Heart right ventricle (tissue), 16 donors: ENCODE data around the gene TSPAN9. TPM values are rescaled to one million over a fixed set of nuclear protein-coding genes. Genes with fewer than 3 reads are reported as not detected.
A peak's percentile ranks its signal among the peaks of the same experiment; 100 is the strongest.

ENCODE experiments used
- ATAC-seq, 8 donors: fragments of 200-7000 bp; cut with Tn5 transposase; one replicate each; pipeline ENCODE4 v1.9.1; 2020; ENCODE audit warnings: mild to moderate bottlenecking in 8 of 8, moderate library complexity in 8 of 8, moderate number of reproducible peaks in 1 of 8
- DNase-seq, 2 donors: peaks; one replicate each; pipeline ENCODE4 v3.0.0-alpha.2; 2020
- H3K27ac ChIP-seq, 10 donors: fragments of 200-600 bp; sonication (generic) in 2 of 10; one replicate each; pipeline versions ENCODE4 v1.5.0 to v1.8.0; 2020 to 2022; ENCODE audit warnings: mild to moderate bottlenecking in 3 of 10
- H3K27me3 ChIP-seq, 7 donors: fragments of 200-600 bp; one replicate each; pipeline ENCODE4 v1.8.0; 2021 to 2022; ENCODE audit warnings: mild to moderate bottlenecking in 2 of 7
- H3K36me3 ChIP-seq, 9 donors: fragments of 200-600 bp; sonication (generic) in 1 of 9; one replicate each; pipeline versions ENCODE4 v1.5.0 to v1.8.0; 2020 to 2022; ENCODE audit warnings: mild to moderate bottlenecking in 2 of 9
- H3K4me1 ChIP-seq, 9 donors: fragments of 200-600 bp; sonication (generic) in 1 of 9; one replicate each; pipeline versions ENCODE4 v1.5.0 to v1.8.0; 2020 to 2022; ENCODE audit warnings: mild to moderate bottlenecking in 4 of 9
- H3K4me3 ChIP-seq, 10 donors: fragments of 200-600 bp; sonication (generic) in 2 of 10; one replicate each; pipeline versions ENCODE4 v1.5.0 to v1.8.0; 2020 to 2022; ENCODE audit warnings: mild to moderate bottlenecking in 7 of 10, moderate library complexity in 2 of 10
- H3K9me3 ChIP-seq, 11 donors: fragments of 200-600 bp in 10 of 11; sonication (generic) in 2 of 11; one replicate each; pipeline versions ENCODE4 v1.5.0 to v1.8.0; 2013 to 2022; ENCODE audit warnings: mild to moderate bottlenecking in 2 of 11, control low read depth in 1 of 11, moderate library complexity in 1 of 11
- WGBS, 2 donors: extraction: QIAGEN DNeasy Blood & Tissue Kit; methylation state at CpG; one replicate each; pipeline ENCODE4 v1.1.7; 2013; ENCODE audit warnings: inconsistent platforms in 1 of 2; 5-methylcytosine and 5-hydroxymethylcytosine counted together
- intact Hi-C, 10 donors: fragments of 100-400 bp; cut with DNase I; formaldehyde crosslinking; loops; one replicate each; pipeline versions ENCODE4 v1.11.1 to v1.14.2; 2022
- polyA plus RNA-seq, 2 donors: library from polyadenylated mRNA; stranded (reverse); fragments of 200-250 nt; gene quantifications; one replicate each; pipeline ENCODE4 v1.2.3, GENCODE V29; 2013
- total RNA-seq, 10 donors: library from RNA; stranded (reverse); fragmentation: NEBNext Ultra II Directional in 3 of 10; extraction: Animal tissue kit (Norgen Biotek cat#: 25700) in 3 of 10; gene quantifications; one replicate each; pipeline versions ENCODE4 v1.2.1 to v1.2.4, GENCODE V29; 2021 to 2023
- TF ChIP-seq, protein P1 (sequence below), 9 donors: fragments of 200-600 bp; sonication (generic) in 2 of 9; IDR thresholded peaks; one replicate each; pipeline versions ENCODE4 v1.5.0 to v1.8.0; 2021 to 2022; ENCODE audit warnings: antibody characterized with exemption in 9 of 9, mild to moderate bottlenecking in 5 of 9, moderate library complexity in 1 of 9
- donor health status: Arrhythmogenic right ventricular cardiomyopathy.
- donor health status: ischemic (EF 13 %, LVEDD 7.1; RV severe dilation, severe dysfunction).
- donor health status: healthy with polysubstance abuse.
- donor health status: DM: no; HTN: yes; CAD: no.
- donor health status: DM: no; HTN: no; CAD: no.
- donor health status: ischemic (EF 25% LVEDD 6.9; RV normal size, moderate dysfunction).
- donor health status: ischemic (EF 25% LVEDD 5.7; RV mildly dilated, moderate dysfunction).
- donor health status: healthy.
- donor health status: DM: yes; HTN: yes; CAD: no.
- donor health status: Ischemic cardiomyopathy.
- donor health status: ischemic (EF 35%, LVEDD 5.7; RV mildly dilated, moderate dysfunction).
- donor health status: nonischemic (EF 11% LVEDD 7.7; RV severe dilation, severe dysfunction).
- donor health status: DM: yes; HTN: yes; CAD: no.
- donor health status: PGD.
- donor health status: ischemic (EF 29% LVEDD 5.4; RV normal size, mild dysfunction).
- donor health status: nonischemic (EF 23%, LVEDD 6.1; RV moderate dilation, normal function).

The TSPAN9 gene
- total and polyA plus RNA-seq, 12 donors: 63.0 to 401 (median 251) TPM

- Histone ChIP-seq H3K27ac (no peak overlapping the region), H3K4me3 (no peak overlapping the region), H3K4me1 (peaks cover 10 to 37% (median 26%) of the 10 kb centered on the region in 9 donors), H3K9me3 (no peaks in the 10 kb centered on the region), H3K27me3 (no peaks in the 10 kb centered on the region), H3K36me3 (no peaks in the 10 kb centered on the region)
- TF ChIP-seq, protein P1, sequence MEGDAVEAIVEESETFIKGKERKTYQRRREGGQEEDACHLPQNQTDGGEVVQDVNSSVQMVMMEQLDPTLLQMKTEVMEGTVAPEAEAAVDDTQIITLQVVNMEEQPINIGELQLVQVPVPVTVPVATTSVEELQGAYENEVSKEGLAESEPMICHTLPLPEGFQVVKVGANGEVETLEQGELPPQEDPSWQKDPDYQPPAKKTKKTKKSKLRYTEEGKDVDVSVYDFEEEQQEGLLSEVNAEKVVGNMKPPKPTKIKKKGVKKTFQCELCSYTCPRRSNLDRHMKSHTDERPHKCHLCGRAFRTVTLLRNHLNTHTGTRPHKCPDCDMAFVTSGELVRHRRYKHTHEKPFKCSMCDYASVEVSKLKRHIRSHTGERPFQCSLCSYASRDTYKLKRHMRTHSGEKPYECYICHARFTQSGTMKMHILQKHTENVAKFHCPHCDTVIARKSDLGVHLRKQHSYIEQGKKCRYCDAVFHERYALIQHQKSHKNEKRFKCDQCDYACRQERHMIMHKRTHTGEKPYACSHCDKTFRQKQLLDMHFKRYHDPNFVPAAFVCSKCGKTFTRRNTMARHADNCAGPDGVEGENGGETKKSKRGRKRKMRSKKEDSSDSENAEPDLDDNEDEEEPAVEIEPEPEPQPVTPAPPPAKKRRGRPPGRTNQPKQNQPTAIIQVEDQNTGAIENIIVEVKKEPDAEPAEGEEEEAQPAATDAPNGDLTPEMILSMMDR (IDR thresholded peaks at IDR 0.05): no peak
- ATAC-seq (no peak), DNase-seq (no peak)
- intact Hi-C loops: loop anchor here in 2 of 10 donors (10.0 kb wide), 2 partner anchors 347 to 367 kb away; no protein-coding TSS in a partner anchor
- WGBS, 2 donors: 80 to 85% methylated on average over 13 of the region's 13 CpGs
Measured at GRCh38 chr12:3317841-3318501, 240.8 kb downstream of the TSPAN9 start.

- intact Hi-C loops: loop anchor here in 2 of 10 donors (10.0 kb wide), 2 partner anchors 345 to 365 kb away; no protein-coding TSS in a partner anchor
- peaks cover 8 to 19% (median 9%) of the 10 kb centered on the region in 9 donors for H3K4me1 ChIP-seq
- H3K36me3 ChIP-seq: no peaks in the 10 kb centered on the region
- WGBS, 2 donors: 81 to 89% methylated on average over 17 of the region's 17 CpGs
- ATAC-seq: no peak
- no peaks in the 10 kb centered on the region for H3K9me3 ChIP-seq
- no peak for DNase-seq
- TF ChIP-seq, protein P1 (IDR thresholded peaks at IDR 0.05): no peak
- H3K4me3 ChIP-seq: no peak overlapping the region
- H3K27ac ChIP-seq: no peak overlapping the region
- no peaks in the 10 kb centered on the region for H3K27me3 ChIP-seq
Measured at GRCh38 chr12:3319723-3320492, 242.7 kb downstream of the TSPAN9 start.

DNA sequence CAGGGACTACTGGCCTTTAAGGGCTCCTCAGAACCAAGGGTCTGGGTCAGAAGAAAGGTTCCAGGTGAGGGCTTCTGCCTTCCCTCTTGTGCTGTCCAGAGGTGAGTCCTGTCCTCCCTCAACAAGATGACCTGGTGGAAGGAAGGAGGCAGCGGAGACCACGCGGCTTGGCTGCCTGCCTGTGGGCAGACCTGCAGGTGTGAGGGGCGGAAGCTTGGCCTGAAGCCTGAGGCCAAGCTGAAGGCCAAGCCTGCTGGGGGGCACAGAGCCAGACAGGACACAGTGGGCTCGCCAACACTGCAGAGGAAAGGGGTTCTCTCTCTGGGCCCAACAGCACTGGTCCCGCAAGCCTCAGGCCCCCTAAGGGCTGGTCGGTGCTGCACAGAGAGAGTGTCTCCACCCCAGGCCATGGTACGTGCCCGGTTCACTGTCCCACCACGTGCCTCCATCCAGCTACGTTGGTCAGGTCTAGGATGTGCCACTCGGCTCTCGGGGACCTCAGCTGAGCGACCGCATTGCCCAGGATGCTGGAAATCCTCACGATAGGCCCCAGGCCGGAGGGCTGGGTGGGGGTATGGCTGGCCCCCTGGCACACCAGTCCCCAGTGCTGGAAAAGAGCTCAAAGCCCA, 243.8 kb downstream of the TSPAN9 start:
- Histone ChIP-seq H3K4me1 (peaks cover 0 to 9% (median 0%) of the 10 kb centered on the region in 9 donors), H3K4me3 (no peak overlapping the region), H3K27ac (no peak overlapping the region), H3K9me3 (no peaks in the 10 kb centered on the region), H3K27me3 (no peaks in the 10 kb centered on the region), H3K36me3 (no peaks in the 10 kb centered on the region)
- intact Hi-C loops: no loop called here
- WGBS, 2 donors: 76 to 88% methylated on average over 17 of the region's 17 CpGs
- DNase-seq: no peak
- ATAC-seq: peak in 6 of 8 donors; percentile 3 to 17 (median 7)
- TF ChIP-seq, protein P1 (IDR thresholded peaks at IDR 0.05): no peak

DNA sequence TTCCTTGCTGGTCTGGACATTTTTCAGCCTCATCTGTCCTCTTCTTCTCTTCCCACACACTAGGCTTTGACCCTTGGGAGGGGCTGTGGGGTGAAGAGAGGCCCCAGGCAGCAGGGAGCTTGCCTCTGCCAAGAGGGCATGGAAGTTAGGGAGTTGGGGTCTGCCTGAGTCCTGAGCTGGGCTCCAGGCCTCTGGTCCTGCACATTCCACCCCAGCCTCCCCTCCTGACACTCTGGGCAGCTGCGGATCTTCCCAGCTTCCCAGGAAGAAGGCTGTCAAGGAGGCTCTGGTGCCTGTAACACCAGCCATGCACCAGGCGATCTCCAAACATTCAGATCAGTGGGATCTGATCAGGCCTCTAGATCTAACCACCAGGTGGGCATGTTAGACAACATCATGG, 244.7 kb downstream of the TSPAN9 start:
- H3K27me3 ChIP-seq: no peaks in the 10 kb centered on the region
- no peaks in the 10 kb centered on the region for H3K36me3 ChIP-seq
- ATAC-seq (no peak), DNase-seq (no peak)
- H3K27ac ChIP-seq: no peak overlapping the region
- intact Hi-C loops: no loop called here
- no peak overlapping the region for H3K4me3 ChIP-seq
- peaks cover 0 to 18% (median 3%) of the 10 kb centered on the region in 9 donors for H3K4me1 ChIP-seq
- WGBS, 2 donors: 82 to 92% methylated on average over 2 of the region's 2 CpGs
- TF ChIP-seq, protein P1 (IDR thresholded peaks at IDR 0.05): no peak
- H3K9me3 ChIP-seq: no peaks in the 10 kb centered on the region
